ENCODE data around the gene CALN1.

- TF ChIP-seq CTCF (IDR thresholded peaks at IDR 0.05) (no peak), POLR2A (IDR thresholded peaks at IDR 0.05) (no peak)
Measured at GRCh38 chr7:72078856-72079255, 333.3 kb downstream of the CALN1 start.
